Cardiac septum (tissue), 1 donor: ENCODE measurements around the gene DNAAF8. TPM values are rescaled to one million over a fixed set of nuclear protein-coding genes. Genes with fewer than 3 reads are reported as not detected.
A peak's percentile ranks its signal among the peaks of the same experiment; 100 is the strongest.

Experiments
- DNase-seq: peaks from one replicate; pipeline ENCODE4 v3.0.0-alpha.2; 2020; ENCODE audit warnings: low spot score
- intact Hi-C: fragments of 100-400 bp; cut with DNase I; formaldehyde crosslinking; loops from one replicate; pipeline ENCODE4 v1.14.0; 2022
- total RNA-seq: library from RNA; stranded (reverse); fragmentation: NEBNext Ultra II Directional; extraction: Animal tissue kit (Norgen Biotek cat#: 25700); gene quantifications from one replicate; pipeline ENCODE4 v1.2.1, GENCODE V29; 2021
- donor health status: DM: no; HTN: no; CAD: no.

DNAAF8 gene
- total RNA-seq, 1 donor from 2014 or later: 0.65 TPM

GRCh38 chr16:4745274-4745569 is 10.9 kb downstream of the DNAAF8 start:
- no peak for DNase-seq
- intact Hi-C loops: no loop called here

GRCh38 chr16:4746215-4746614 is 11.9 kb downstream of the DNAAF8 start:
- no peak for DNase-seq
- intact Hi-C loops: no loop called here

- intact Hi-C loops: no loop called here
- DNase-seq: no peak
Measured at GRCh38 chr16:4746991-4747574, 12.7 kb downstream of the DNAAF8 start.

GRCh38 chr16:4747906-4748681 is 13.8 kb downstream of the DNAAF8 start:
- no peak for DNase-seq
- intact Hi-C loops: no loop called here

GRCh38 chr16:4748682-4749411 is 14.5 kb downstream of the DNAAF8 start:
- no peak for DNase-seq
- intact Hi-C loops: no loop called here

- intact Hi-C loops: no loop called here
- no peak for DNase-seq
Measured at GRCh38 chr16:4749700-4750257, 15.4 kb downstream of the DNAAF8 start.

- no peak for DNase-seq
- intact Hi-C loops: no loop called here
Measured at GRCh38 chr16:4750896-4751295, 16.6 kb downstream of the DNAAF8 start.

- intact Hi-C loops: no loop called here
Measured at GRCh38 chr16:4752351-4753100, 18.2 kb downstream of the DNAAF8 start.

GRCh38 chr16:4753227-4753626 is 18.9 kb downstream of the DNAAF8 start:
- intact Hi-C loops: no loop called here
- no peak for DNase-seq

More at GRCh38 chr16:4752351-4753100, 18.2 kb downstream of the DNAAF8 start:
- no peak for DNase-seq

- DNase-seq: no peak
- intact Hi-C loops: no loop called here
Measured at GRCh38 chr16:4754865-4755264, 20.5 kb downstream of the DNAAF8 start.

- DNase-seq: no peak
- intact Hi-C loops: no loop called here
Measured at GRCh38 chr16:4755687-4756086, 21.4 kb downstream of the DNAAF8 start.

- DNase-seq: no peak
- intact Hi-C loops: loop anchor here (1.0 to 10.0 kb wide), 2 partner anchors 24 to 194 kb away; partner anchors contain the start of gene SEC14L5
Measured at GRCh38 chr16:4760221-4760910, 26.0 kb downstream of the DNAAF8 start.

- no peak for DNase-seq
- intact Hi-C loops: loop anchor here (10.0 kb wide), 1 partner anchor 193 kb away; the partner anchor contains the start of gene SEC14L5
Measured at GRCh38 chr16:4762205-4762604, 27.9 kb downstream of the DNAAF8 start.

- intact Hi-C loops: loop anchor here (10.0 kb wide), 1 partner anchor 191 kb away; the partner anchor contains the start of gene SEC14L5
- DNase-seq: no peak
Measured at GRCh38 chr16:4763791-4764190, 29.5 kb downstream of the DNAAF8 start.

- no peak for DNase-seq
- intact Hi-C loops: loop anchor here (10.0 kb wide), 1 partner anchor 189 kb away; the partner anchor contains the start of gene SEC14L5
Measured at GRCh38 chr16:4765511-4766474, 31.5 kb downstream of the DNAAF8 start.

- DNase-seq: peak; percentile 99
- intact Hi-C loops: loop anchor here (1.0 to 10.0 kb wide), 2 partner anchors 35 to 188 kb away; partner anchors contain the start of genes ROGDI and SEC14L5
Measured at GRCh38 chr16:4766875-4767628, 32.7 kb downstream of the DNAAF8 start, which contains the start of gene ZNF500. Gene ZNF500, minus strand, starts transcription at chr16:4767162. Its CDS starts 1,184 bp downstream, at chr16:4765978.
